Activated T-cell treated with anti-CD3 and anti-CD28 coated beads for 1 hour (primary cell): Measurements from ENCODE around the gene CDH23.

Source experiments
- DNase-seq: peaks from one replicate; pipeline ENCODE4 v3.0.0-alpha.2; 2020; ENCODE audit warnings: low read depth

The CDH23 gene

GRCh38 chr10:71423250-71423649, 26.5 kb downstream of the CDH23 start:
- no peak for DNase-seq

DNA sequence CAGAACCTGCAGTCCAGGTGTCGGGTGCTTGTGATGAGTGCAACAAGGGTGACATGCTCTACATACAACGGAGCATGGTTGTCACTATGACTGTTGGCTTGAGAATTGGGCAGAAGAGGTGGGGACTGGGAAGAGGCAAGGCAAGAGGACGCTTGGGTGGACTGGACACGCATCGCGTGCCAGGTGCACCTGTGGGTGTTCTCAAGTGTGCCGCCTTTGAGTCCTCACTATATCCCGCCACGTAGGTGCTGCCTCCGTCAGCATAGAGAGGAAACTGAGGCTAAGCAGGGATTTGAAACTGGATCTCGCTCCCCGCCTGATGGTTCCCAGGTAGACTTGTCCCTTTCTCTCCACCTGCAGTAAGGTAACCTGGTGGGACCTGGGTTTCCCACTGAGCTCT, 27.2 kb downstream of the CDH23 start:
- no peak for DNase-seq

GRCh38 chr10:71424496-71425194, 27.9 kb downstream of the CDH23 start:
- DNase-seq = no peak

- no peak for DNase-seq
Measured at GRCh38 chr10:71426058-71426605, 29.4 kb downstream of the CDH23 start.

GRCh38 chr10:71427246-71427645, 30.5 kb downstream of the CDH23 start:
- no peak for DNase-seq

DNA sequence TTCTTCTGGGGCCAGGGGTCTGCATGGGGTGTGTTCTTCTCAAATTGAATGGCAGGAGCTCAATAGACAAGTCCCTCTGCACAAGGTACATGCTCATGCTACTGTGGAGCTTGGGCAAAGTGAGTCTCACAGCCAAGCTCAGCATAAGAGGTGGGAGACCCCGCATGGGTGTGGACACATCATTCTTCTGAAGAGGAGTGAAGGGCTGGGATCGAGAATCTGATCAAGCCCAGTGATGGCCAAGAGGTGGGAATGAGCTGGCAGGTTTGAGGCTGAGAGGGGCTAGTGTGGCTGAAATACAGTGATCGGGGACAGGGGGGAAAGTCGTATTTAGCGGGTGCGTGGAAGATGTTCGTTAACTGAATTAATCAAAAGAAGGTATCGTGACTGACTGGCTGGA, 32.6 kb downstream of the CDH23 start:
- DNase-seq = no peak

GRCh38 chr10:71429929-71430328, 33.2 kb downstream of the CDH23 start:
- DNase-seq = no peak

DNA sequence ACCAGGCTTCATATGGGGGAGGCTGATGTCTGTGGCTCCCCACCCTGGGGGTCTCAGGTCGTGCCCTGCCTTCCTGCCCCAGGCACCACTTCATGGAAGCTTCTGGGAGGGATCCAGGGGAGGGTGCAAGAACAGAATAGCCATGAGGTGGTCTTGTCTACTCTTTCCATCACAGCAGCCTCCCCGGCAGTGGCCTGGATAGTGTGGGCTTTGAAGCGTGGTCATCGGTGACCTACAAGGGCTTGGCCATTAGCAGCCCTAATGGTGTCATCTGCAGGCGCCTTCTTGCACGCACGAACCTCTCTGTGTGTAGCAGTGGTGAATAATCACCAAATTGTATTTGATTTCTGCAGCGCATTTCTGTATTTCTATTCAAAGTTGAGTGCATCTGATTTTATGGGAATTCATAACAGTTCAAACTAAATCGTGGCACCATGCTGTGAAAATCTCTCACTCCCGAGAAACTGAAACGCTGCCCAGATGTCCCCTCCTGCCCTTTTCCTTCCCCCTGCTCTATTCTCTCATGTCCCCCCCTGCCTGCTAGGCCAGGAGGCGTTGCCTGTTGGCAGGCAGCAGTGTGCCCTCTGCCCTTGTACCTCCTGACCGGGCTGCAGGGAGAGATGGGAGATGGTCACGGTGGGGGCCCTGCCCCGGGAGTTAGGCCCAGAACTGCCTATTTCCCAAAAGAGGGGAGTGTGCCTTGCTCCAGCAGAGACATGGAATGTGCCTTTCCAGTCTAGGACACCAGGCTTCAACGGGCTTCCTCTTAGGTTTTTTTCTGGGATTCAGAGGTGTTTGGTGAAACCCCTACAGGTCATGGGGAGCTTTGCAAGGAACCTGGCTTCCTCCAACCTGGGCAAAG, 34.8 kb downstream of the CDH23 start:
- no peak for DNase-seq

DNA sequence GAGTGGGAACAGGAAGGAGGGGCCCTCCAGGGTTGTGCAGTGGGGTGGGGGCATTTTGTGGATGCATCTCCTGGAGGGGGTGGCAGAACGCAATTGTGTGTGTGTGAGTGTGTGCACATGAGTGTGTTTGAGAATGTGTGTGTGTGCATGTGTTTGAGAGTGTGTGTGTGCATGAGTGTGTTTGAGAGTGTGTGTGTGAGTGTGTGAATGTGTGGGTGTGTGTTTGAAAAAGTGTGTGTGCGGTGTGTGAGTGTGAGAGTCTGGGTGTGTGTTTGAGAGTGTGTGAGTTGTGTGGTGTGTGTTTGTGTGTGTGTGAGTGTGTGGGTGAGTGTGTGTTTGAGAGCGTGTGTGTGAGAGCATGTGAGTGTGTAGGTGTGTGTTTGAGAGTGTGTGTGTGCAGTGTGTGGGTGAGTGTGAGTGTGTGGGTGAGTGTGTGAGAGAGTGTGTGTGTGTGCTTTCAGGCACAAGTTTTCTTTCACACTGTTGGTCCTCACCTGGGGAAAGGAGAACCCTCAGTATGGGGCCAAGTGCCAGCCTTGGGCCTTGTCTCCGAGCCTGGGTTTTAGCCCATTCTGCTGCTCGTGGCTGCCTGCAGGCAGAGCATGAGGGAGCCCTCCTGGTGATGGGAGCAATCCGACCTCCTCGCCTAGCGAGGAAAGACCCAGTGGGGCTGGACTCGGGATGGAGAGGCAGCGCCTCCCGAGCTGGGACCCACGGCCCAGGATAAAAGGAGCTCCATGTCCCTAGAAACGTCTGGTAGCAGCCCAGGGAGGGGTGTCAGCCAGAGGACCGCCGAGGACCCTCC, 35.6 kb downstream of the CDH23 start:
- DNase-seq = no peak

- DNase-seq = no peak
Measured at GRCh38 chr10:71432956-71433767, 36.4 kb downstream of the CDH23 start.

- no peak for DNase-seq
Measured at GRCh38 chr10:71433768-71434744, 37.3 kb downstream of the CDH23 start.

DNA sequence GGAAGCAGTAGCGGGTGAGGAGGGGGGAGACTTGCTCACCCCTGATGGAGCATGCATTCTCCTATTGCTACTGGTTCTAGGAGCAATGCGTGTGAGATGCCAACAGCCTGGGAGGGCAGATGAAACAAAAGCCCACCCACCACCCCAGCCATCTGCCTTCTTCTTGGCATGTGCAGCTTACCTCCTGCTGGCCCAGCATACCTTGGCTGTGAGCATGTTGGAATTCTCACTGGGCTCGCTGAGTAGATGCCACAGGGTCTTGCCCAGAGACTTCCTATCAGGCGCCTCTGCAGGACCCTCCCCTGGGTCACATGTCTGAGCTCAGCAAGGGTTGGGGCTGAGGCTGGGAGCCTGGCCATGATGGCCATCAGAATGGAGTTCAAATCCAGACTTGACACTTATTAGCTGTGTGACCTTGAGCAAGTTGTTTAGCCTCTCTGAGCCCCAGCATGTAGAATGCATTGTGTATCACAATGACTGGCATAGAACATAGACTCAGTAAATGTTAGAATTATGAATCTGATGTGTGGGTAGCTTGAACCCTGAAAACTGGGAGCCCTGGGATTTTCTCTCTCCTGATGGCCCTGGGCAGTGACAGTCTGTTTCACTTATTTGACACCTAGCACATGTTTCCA, 38.2 kb downstream of the CDH23 start:
- no peak for DNase-seq

DNA sequence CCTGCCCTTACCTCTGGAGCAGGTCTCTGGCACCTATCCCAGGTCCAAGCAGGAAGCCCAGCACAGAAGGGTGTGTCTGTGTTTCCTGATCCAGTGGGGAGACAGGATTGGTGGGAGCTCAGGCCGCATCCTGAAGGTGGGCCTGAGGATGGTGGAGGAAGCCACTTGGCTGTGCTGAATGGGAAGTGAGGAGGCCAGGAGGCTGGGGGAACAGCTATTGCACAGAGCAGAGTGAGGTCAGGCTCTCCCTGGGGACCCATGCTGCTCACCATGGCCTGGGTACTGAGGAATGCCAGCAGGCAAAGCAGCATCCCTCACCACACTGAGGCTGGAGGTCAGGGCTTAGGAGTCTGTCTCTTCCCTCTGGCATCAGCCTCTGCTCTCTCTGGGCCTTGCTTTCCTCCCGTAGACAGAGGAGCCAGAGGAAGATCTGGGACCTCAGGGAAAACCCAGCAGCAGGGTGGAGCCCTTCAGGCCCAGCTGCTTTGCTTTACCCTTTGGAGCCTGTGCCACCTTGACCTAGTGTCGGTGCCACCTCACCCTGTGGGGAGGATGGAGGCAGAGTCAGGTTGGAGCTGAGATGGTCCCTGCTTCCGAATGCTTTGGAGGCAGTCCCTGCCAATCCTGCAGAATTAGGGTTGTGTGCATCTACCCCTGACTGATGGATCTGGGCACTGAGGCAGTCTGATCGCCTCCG, 39.0 kb downstream of the CDH23 start:
- DNase-seq = no peak

DNA sequence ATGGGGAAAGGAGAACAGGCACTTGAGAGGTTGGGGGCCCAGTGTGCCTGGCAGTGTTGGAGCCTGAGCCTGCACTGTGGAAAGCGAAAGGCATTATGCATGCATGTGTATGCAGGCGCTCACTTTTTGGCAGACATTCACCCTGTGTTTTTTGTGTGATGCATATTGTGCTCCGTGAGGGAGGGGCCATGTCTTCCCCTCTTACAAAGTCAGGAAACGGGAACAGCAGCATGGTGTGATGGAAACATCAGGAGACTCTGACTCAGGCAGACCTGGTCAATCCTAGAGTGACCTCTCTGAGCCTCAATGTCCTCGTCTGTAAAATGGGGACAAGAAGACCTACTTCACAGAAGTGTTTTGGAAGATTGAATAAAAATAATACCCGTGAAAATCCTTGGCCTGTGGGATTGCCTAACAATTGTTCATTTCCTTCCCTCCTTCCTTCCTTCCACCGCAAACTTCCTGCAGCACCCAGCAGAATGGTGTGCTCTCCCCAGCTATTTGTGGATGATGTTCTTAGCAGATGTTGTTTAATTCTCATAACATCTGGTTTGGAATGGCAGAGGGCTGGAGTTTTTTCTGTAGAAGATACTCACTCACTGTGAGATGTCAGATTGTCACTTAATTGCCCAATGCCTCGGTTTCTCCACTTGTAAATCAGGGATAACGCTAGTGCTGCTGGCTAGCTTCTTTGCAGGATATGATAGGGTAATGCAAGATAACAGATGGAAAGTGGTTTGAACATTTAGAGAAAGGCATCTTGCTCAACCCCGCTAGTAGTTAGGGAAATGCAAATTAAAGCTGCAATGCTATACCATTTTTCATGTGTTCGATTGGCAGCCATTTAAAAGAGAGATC, 39.8 kb downstream of the CDH23 start:
- DNase-seq = no peak

DNA sequence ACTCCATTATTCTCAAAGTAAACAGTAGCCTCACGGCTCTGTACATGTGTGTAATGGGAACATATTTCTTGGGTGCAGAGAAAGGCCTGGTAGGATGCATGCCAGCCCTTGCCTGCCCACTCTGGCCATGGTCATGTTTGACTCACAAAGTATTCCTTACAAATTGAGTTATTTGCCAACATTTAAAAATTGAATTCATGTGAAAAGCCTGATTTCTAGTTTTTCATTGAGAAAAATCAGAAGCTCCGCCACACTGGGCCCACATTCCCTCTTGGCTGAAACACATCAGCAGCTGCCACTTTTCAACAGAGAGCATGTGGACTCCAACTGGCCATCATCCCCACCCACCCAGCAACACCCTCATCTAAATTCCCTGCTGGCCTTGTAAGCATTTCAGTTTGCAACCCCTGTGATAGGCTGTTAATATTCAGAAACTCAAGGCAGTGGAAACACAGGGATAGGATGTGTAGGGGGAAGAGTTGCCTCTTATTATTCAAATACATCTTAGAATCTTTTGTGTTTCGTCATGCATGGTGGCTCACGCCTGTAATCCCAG, 40.9 kb downstream of the CDH23 start:
- no peak for DNase-seq

GRCh38 chr10:71438761-71439160, 42.0 kb downstream of the CDH23 start:
- DNase-seq = no peak

DNA sequence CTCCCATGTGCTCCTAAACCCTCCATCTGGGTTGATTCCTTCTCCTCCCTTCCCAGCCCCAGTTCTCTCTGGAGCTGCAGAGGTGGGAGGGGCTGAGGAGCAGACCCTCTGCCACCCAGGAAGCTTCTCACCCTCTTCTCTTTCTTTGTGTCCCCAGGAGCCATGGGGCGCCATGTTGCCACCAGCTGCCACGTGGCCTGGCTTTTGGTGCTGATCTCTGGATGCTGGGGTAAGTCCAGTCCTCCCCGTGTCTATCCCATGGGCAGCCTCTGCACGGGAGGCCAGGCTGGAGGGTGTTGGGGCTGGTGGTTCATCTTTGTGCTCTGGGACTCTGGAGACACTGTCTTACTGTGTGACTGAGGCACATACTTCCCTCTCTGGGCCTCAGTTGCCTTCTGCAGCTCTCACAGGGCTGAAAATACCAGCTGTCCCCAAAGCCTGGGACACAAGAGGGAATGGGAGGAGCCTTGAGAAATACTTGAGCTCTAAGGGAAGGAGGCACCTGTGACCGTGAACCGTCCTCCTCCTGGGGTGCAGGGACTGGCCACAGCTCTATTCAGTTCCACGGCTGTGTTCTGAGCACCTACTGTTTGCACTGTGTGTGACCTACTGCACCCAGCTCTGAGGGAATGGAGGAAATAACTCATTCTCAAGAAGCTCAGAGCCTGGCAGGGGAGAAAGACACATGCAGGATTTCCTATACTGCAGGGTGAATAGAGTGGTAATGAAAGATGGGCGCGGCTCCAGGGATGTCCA, 43.1 kb downstream of the CDH23 start:
- no peak for DNase-seq
